ENCODE data around the gene MAPKAPK3.

Gene MAPKAPK3

DNA sequence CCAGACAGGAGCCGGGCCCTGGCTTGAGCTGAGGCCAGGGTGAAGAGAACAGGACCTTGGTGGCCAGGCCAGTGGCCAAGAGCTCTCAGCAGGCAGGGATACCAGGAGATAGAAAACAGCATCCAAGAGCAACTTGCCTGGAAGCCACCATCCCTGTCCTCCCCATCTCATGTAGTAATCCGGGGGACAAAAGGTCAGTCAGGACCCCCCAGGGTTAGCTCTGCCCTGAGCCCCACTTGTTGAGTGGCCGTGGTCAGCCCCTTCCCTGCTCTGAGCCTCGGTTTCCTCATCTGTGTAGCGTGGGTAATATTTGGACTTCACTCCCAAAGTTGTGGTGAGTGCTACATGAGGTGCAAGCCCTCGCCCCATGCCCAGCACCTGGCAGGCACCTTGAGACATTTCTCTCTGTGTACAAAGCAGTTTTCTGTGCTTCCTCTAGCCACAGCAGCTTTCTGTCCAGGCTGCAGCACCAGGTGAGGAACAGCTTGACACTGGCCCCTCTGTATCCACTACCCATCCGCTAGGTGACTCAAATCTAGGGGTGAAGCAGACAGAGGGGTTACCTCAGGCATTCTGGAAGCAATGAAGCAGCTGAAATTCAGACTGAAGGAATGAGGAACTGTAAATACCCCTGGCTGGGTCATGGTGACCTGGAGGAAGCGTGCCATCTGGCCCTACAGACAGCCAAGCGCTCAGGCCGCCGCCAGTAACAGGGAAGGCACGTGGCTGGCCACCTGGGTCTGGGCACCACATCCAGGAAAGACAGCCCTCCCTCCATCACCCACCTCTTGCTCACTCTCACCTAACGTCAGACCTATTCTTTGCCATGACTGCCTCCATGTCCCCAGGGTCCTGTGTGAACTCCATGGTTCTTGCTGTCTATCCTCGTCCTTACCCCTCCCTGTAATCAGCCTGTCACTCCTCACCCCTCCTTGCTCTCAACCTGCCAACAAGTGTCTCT is 12.0 kb upstream of the MAPKAPK3 start:
- no peak overlapping the region for H3K4me3 ChIP-seq (ENCODE audit: low read depth, low read length)
- TF ChIP-seq, protein P1, sequence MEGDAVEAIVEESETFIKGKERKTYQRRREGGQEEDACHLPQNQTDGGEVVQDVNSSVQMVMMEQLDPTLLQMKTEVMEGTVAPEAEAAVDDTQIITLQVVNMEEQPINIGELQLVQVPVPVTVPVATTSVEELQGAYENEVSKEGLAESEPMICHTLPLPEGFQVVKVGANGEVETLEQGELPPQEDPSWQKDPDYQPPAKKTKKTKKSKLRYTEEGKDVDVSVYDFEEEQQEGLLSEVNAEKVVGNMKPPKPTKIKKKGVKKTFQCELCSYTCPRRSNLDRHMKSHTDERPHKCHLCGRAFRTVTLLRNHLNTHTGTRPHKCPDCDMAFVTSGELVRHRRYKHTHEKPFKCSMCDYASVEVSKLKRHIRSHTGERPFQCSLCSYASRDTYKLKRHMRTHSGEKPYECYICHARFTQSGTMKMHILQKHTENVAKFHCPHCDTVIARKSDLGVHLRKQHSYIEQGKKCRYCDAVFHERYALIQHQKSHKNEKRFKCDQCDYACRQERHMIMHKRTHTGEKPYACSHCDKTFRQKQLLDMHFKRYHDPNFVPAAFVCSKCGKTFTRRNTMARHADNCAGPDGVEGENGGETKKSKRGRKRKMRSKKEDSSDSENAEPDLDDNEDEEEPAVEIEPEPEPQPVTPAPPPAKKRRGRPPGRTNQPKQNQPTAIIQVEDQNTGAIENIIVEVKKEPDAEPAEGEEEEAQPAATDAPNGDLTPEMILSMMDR (IDR thresholded peaks at IDR 0.05; ENCODE audit: borderline replicate concordance, insufficient read depth, low read depth, low read length) = no peak

DNA sequence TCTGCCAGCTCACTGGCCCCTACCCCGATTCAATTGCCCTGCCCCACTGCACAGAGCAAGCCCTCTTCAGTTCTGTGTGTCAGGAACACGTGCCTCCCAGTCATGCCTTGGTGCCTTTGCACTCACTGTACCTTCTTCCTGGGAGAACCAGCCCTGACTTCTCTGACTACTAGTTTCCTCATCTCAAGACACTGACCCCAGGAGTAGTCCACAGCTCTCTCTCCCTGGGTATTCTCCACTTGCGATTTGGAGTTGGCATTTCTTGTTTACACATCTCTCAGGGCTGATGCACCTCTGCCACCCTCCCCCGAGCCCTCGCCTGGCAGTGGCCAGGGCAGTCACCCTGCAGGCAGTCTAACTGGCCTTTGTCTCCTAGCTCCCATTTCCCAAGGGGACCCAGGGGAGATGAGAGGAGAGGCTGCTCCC is 11.0 kb upstream of the MAPKAPK3 start:
- H3K4me3 ChIP-seq (ENCODE audit: low read depth, low read length) = no peak overlapping the region
- TF ChIP-seq, protein P1 (IDR thresholded peaks at IDR 0.05; ENCODE audit: borderline replicate concordance, insufficient read depth, low read depth, low read length) = no peak

DNA sequence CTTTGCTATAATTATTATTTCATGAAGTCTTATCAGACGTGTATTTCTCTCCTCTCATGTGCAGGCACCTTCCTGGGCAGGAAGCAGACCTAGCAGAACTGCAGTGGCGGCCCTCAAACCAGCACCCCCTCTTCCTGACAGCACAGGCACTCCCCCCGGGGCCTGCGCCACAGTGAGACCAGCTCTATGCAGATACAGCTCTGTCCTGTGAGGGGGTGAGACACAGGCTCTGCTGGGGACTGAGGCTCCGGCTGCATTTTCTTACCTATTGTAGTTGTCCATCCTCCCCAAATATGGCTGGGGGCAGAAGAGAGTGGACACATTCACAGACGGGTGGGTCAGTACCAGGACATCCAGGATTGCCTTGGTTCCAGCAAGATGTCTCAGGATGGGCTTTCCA is 10.4 kb upstream of the MAPKAPK3 start:
- H3K4me3 ChIP-seq (ENCODE audit: low read depth, low read length) = no peak overlapping the region
- TF ChIP-seq, protein P1 (IDR thresholded peaks at IDR 0.05; ENCODE audit: borderline replicate concordance, insufficient read depth, low read depth, low read length) = no peak

DNA sequence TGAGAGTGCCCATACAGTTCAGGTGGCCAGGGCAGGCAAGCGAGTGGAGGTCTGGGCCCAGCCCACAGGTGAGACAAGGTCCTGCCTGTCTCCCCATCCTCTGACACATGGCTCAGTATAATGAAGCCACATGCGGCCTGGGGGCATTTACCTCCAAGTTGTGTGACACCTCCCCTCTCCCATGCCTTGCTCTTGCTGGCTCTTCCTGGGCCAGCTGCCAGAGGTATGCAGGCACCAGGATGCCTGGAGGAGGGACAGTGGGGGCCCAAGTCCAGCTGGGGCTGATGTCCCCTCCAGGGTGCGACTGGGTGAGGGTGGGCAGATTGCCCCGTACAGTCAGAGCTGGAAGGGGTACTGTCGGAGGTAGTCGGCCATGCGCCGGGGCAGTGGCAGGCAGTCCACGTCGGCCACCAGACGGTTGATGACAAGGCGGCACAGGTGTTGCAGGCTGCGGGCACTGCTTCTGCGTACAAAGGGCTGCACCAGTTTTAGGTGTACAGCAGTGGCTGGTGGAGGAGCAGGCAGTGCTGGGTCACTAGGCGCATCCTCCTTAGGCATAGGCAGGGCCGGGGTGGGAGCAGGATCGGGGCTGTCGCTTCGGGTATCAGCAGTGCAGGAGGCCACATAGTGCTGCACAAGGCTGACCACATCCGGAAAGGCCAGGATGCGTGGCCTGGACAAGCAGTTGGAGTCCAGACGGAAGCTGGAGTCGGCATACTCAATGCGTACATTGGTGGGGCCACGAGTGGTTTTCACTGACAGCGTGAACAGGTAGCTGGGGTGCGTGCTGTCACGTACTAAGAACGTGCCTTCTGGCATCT is 9.5 kb upstream of the MAPKAPK3 start:
- TF ChIP-seq, protein P1 (IDR thresholded peaks at IDR 0.05; ENCODE audit: borderline replicate concordance, insufficient read depth, low read depth, low read length) = no peak
- H3K4me3 ChIP-seq (ENCODE audit: low read depth, low read length) = no peak overlapping the region

DNA sequence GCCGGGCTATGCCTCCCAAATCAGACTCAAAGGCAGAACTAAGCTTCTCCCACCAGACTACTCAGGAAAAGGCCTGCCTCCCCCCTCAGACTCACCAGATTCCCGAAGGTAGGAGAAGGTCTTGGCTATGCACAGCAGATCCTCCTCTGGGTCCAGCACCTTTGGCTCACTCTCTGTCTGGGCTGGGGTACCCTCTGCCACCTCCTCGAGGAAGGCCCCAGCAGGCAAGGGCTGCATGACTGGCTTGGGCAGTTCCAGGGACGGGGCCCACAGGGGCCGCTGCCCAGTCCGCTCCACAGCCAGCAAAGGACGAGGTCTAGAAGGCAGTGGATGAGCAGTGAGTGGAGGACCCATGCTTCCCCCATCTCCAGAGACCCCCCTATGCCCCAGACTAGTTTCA is 8.7 kb upstream of the MAPKAPK3 start:
- H3K4me3 ChIP-seq (ENCODE audit: low read depth, low read length) = no peak overlapping the region

DNA sequence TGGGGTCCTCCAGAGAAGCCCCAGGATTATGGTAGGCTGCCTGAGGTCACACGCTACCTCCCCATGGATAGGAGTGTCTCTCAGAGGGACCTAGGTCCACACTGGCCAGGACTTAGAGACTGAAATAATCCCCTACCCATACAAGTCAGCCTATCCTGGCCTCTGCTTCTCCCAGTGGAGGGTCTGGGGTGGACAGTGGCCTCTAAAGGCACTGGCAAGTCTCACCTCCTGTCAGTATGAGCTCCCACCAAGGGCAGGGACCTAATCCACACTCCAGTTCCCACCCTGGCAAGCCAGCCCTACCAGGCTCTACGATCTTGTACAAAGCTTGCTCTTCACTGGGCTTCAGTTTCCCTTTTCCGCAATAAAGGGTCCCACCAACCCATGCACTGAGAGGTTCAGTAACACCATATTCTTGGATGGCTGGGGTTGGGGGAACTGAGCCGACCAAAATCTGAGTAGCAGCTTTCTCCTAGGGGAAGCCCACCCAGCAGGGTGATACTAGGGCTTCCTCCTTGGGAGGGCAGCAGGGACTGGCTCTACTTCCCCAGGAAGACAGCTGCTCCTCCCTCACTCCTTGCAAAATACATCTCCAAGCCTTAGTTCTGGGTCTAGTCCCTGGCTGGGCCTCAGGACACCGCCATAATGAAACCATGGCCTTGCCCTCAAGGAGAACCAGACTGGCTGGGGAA is 7.7 kb upstream of the MAPKAPK3 start:
- no peak overlapping the region for H3K4me3 ChIP-seq (ENCODE audit: low read depth, low read length)
- TF ChIP-seq, protein P1 (IDR thresholded peaks at IDR 0.05; ENCODE audit: borderline replicate concordance, insufficient read depth, low read depth, low read length) = no peak

More for the DNA sequence above, 8.7 kb upstream of the MAPKAPK3 start:
- TF ChIP-seq, protein P1 (IDR thresholded peaks at IDR 0.05; ENCODE audit: borderline replicate concordance, insufficient read depth, low read depth, low read length) = no peak
